GM13976 (cell line): Measurements from ENCODE around the gene SEC14L5.

ENCODE experiments used
- DNase-seq: peaks from one replicate; pipeline ENCODE4 v3.0.0; 2012; ENCODE audit warnings: low spot score
- CTCF ChIP-seq: IDR thresholded peaks from 2 replicates; pipeline ENCODE4 v1.5.1; 2012; ENCODE audit warnings: borderline replicate concordance, mild to moderate bottlenecking; ENCODE audit not compliant: insufficient read depth; ENCODE audit errors: extremely low read depth, missing control alignments, control extremely low read depth
- in situ Hi-C: fragments of 300-500 bp; cut with MboI; formaldehyde crosslinking; loops from one replicate; pipeline ENCODE4 v1.12.0; 2022; ENCODE audit warnings: low sequenced_read_pairs, mixed read lengths, inconsistent platforms; ENCODE audit not compliant: unreplicated experiment

Gene SEC14L5

DNA sequence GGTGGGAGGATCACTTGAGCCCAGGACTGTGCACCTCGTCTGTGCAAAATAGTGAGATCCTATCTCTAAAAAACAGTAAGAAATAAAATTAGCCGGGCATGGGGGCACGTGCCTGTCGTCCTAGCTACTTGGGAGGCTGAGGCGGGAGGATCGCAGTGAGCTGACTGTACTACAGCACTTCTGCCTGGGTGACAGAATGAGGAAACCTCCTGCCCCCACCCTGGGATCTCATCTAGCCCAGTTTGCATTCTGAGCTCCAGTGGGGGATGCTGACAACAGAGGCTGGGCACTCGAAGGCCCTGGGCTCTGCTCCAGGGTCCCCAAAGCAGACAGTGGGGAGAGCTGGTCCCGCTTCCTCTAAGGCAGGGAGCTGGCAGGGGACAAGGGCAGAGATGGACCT is 68.5 kb downstream of the SEC14L5 start:
- in situ Hi-C loops, result no loop called here
- no peak for TF ChIP-seq CTCF
- DNase-seq, result no peak

GRCh38 chr16:5027086-5027485 is 69.0 kb downstream of the SEC14L5 start:
- in situ Hi-C loops, result no loop called here
- TF ChIP-seq CTCF, result no peak
- no peak for DNase-seq

DNA sequence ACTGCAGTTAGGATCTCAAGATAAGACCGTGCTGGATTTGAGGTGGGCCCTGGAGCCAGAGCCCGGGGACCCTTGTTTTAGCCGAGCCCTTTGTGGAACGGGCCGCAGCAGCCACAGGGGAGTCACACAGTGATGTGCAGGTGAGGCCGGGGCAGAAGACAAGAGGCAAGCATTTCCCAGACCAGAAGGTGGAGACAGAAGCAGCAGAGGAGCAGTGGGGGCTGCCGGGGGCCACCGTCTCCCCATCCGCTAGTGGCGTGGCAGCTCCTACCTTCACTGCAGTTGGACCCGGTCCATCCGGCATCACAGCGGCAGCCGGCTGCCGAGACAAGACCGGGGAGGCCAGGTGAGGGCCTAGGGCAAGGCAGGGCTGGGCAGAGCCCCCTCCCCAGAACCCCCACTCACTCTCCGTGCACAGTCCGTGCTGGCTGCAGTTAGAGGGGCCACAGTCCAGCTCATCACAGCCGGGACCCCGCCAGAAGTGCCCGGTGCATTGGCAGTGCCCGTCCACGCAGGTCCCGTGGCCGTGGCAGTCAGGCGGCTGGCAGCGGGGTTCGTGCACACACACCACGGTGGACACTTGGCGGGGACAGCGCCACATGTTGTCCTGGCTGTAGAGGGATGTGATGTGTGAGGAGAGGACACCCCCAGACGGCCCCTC is 69.6 kb downstream of the SEC14L5 start:
- DNase-seq, result no peak
- in situ Hi-C loops, result no loop called here
- TF ChIP-seq CTCF, result no peak

GRCh38 chr16:5028950-5029475 is 70.9 kb downstream of the SEC14L5 start:
- no peak for TF ChIP-seq CTCF
- in situ Hi-C loops, result no loop called here
- DNase-seq, result no peak

GRCh38 chr16:5030251-5030870 is 72.2 kb downstream of the SEC14L5 start:
- TF ChIP-seq CTCF, result no peak
- in situ Hi-C loops, result no loop called here
- DNase-seq, result no peak

DNA sequence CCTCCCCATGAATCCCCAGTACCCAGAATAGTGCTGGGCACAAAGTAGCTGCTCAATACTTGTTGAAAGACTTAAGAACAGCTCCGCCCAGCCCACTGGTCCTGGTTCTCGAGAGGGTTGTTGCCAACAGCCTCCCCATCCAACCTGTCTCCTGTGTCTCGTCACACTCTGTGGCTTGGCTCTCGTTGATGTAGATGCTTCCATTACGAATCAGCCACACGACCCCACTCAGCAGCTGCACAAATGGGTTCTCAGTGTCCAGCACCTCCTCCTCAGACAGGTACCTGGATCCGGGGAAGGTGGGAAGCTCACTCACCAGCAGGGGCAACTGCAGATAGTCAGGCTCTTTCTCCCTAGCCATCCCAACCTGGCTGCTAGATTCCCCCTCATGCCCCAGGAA is 73.5 kb downstream of the SEC14L5 start:
- in situ Hi-C loops, result no loop called here
- TF ChIP-seq CTCF, result no peak
- no peak for DNase-seq
